GM21515 (cell line): ENCODE data around the gene GORASP1.
A peak's percentile ranks its signal among the peaks of the same experiment; 100 is the strongest.

ENCODE experiments used
- ATAC-seq: cut with Tn5 transposase; IDR thresholded peaks from one replicate; pipeline ENCODE4 v1.9.1; 2021; ENCODE audit not compliant: unreplicated experiment

Gene GORASP1

DNA sequence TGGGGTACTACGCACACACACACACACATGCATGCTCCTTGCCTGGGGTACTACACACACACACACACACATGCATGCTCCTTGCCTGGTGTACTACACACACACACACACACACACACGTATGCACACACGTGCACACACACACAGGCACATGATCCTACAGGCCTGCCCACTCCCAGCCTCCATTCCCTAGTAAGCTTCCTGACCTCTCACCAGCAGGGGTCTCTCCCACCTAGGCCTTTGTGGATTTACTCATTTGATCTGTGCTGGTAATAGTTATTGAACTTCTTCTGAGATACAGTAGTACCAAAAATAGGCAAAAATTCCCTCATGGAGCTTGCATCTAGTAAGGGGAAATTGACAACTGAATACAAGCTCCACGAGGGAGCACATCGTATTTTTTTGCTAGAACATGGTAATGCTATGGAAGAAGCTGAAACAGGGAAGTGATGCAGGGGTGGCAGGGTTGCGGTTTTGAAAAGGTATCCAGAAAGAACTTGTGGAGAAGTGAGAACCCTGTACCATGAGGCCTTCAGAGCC is 19.2 kb upstream of the GORASP1 start:
- no peak for ATAC-seq

DNA sequence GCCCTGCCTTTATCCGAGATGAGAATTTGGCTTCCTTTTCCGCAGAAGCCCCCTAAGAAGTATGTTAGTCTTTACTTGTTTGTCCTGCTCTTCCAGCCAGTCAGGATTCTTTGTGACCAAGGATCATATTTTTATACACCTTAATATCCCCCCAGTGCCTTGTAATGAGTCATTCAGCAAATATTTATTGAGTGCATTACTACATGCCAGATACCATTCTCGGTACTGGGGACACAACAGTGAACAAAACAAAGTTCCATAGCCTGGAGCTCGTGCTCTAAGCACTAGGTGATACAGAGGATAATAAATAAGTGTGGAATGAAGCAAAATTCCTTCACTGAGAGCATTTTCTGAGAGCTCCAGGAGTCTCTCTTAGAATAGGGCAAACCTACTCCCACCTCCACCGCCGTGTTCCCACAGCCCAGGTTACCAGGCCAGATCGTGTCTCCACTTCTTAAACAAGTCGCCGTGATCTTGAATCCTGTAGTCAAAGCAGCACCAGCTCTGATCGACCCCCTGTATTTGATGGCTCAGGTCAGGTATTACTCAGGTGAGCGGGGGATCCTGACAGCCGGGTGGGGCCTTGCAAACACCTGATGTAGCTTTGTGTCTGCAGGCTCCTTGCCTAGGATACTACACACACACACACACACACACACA is 18.5 kb upstream of the GORASP1 start:
- ATAC-seq, result no peak

DNA sequence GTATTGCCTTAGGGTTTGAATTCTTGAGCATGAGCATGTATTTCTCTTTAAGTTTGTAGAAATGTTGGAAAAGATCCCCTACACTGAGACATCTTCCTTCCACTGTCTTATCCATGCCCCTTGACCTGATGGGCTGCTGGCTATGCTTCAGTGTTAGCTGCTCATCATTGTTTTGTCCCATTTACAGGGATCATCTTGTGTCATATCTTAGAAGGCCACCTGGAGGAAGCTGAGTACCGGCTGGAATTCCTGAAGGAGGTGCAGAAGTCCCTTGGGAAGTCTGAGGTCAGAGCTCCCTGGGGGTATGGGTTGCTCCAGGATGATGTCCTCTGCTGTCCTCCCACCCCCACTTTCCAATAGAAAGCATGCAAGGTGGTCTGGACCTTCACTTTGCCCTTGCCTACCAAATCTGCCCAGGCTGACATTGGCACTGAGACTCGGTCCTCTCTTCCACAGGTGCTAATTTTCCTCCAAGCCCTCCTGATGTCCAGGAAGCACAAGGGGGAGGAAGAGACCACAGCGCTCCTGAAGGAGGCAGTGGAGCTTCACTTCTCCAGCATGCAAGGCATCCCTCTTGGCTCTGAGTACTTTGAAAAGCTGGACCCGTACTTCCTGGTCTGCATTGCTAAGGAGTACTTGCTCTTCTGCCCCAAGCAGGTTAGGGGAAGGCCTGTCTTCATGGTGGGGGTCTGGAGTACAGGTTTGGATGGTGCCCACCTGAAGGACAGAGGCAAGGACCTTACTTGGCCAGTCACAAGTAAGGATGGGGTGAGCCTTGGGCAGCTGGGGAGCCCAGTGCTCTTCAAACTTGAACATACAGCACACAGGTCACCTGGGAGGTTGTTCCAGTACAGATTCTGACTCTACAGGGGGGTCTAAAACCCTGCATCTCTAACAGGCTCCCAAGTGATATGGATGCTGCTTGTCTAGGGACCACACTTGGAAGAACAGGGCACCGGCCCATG is 17.7 kb upstream of the GORASP1 start:
- no peak for ATAC-seq

DNA sequence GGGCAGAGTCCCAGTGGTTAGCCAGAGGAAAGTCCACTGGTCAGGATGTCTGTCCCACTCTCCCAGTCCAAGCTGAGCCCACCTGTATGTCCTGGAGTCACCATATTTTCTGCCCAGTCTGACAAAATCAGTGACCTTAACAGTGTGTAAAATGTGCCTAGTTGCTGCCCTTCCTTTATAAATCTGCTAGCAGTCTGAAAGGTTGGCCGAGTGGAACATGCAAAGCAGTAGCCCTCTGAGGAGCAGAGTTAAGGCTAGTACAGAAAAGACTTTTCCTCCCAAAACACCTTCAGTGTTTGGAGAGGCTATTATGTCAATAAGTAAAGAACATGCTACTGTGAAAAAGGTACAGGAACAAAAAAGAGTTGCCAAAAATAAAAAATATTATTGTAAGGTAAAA is 15.4 kb upstream of the GORASP1 start:
- no peak for ATAC-seq

DNA sequence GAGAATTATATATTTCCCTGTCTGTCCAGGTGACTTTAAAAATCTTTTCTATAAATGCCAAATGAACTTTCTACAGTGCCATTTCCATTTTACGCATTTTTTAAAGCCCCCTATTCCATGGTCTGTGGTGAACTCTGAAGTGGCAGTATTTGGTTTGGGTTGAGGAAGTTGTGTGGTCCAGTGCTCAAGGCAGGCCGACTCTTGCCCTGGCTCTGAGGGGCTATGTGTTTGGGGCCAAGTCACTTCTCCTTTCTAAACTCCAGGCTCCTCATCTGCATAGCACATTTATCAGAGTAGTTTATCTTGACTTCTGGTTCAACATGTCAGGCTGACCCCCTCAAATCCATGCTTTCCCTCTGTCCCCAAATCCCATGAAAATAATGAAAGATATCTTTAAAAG is 14.2 kb upstream of the GORASP1 start:
- ATAC-seq, result no peak

DNA sequence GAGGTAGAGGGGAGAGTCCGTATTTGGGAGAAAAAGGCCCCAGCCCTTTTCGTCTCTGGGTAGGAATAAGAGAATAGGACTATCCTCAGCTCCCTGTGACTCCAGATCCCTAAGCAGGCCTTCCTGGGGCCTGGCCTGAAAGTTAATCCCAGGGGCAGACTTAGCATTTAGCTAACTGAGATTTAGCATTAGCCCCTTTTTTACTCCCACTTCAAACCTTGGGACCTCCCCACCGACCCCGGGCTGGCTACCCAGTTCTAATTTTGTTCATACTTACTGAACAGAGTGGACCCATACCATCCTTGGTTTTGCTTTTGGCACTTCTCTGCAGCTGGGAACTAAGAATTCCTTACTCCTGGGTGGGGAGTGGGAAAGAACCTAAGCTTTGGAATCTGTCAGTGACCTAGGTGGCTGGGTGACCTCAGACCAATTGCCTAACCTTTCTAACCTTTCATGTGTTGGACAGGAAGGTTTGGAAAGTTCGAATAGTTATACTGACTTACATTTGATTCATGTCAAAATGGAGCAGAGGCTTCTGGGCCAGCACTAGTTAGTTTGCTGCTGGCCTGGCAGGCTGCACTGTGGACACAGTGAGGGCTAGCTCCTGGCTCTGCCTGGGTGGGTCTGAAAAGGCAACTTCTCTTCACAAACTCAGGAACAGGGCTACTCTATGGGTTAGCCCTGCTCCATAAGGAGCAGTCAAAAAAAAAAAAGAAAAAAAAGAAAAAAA is 11.7 kb upstream of the GORASP1 start:
- ATAC-seq, result no peak

DNA sequence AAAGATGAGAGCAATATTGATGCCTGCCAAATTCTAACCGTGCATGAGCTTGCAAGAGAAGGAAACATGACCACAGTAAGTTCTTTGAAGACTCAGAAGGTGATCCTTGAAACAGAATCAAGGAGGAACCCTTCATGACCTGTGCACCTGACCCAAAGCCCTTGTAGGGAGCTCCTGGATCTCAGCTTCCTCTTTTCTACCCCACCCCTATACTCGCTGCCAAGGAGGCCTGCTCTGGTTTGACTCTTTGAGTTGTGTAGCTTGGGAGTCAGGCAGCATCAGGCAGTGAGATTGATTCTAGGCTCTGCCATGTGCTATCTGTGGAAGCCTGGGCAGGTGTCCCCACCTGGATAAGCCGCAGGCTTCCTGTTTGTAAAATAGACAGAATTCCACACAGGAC is 10.7 kb upstream of the GORASP1 start:
- ATAC-seq, result no peak

DNA sequence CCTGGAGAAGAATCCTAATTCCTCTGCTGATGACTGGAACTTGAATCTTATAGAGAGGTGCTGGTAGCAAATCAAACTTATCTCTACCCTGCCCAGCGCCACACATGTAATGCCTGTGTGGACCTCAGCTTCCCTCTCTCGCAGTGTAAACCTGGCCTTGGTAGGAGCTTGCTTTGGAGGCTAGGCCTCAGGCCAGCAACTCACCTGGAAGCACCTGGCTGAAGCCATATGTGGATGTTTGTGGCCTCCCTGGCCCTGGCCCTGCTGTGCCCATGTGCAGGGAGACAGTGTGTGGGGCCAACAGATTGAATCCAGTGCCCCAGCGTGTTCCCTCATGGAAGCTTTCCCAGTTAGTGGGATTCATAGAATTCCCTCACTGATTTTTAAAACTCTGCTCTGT is 8.4 kb upstream of the GORASP1 start:
- no peak for ATAC-seq

DNA sequence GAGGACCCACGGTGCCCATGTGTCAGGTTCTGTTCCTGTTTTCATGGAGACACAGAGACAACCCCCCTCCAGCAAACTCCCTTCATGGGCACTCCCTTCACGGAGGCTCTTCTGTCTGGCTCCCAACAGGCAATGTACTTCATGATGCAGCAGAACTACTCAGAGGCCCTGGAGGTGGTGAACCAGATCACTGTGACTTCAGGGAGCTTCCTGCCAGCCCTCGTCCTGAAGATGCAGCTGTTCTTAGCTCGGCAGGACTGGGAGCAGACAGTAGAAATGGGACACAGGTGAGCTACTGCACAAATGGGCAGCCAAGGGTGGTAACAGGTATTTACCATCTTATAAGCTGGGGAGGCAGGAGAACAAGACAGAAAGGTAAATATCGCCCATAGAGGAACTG is 7.0 kb upstream of the GORASP1 start:
- ATAC-seq, result no peak

DNA sequence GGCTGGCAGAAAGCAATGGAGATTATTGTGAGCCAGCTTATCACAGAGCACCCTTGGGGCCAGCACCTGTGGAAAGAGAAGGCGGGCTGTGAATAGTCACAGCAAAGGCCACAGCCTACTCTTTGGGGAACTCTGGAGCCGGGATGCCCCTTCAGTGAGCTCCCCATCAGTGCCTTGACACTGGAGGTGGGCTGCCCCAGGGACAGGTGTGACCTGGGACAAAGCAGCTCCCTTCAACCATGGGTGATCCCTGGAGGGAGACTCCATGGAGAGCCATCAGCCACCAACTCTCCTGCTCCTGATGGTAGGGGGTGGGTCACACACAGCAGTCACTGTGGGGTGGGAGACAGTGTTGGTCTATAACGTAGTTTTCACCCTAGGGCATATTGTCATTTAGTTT is 5.9 kb upstream of the GORASP1 start:
- no peak for ATAC-seq

DNA sequence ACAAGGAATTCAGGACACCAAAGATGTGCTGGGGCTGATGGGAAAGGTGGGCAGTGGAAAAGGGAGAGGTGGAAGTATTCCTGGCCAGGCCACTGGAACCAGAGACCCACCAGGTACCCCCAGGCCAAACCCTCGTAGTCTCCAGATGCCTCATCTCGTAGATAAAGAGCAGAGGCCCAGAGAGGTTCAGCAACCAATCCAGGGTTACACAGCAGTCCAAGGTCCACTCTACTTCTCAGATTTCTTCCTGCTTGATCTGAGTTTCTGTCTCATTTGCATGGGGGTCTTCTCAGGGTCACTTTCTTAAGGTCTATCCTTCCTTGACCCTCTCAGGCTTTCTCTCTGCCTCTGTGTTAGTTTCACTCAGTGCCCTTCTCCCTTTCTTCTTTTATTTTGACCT is 5.1 kb upstream of the GORASP1 start:
- no peak for ATAC-seq

DNA sequence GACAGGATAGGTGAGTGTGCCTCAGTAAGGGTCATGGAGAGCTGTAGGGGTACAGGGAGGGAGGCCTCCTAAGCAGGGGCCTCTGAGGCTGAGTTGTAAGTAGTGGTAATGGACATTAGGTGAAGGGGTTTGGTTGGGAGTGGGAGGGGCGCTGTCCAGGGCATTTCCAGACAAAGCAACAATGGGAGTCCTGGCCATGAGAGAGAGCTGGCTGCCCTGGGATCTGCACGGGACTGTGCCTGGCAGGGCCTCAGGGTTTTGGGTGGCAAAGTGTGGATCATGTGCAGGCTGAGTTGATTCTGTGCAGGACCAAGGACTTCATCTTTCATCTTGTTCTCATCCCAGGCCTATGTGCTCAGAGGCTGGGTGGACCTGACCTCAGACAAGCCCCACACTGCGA is 4.7 kb upstream of the GORASP1 start:
- ATAC-seq, result no peak

DNA sequence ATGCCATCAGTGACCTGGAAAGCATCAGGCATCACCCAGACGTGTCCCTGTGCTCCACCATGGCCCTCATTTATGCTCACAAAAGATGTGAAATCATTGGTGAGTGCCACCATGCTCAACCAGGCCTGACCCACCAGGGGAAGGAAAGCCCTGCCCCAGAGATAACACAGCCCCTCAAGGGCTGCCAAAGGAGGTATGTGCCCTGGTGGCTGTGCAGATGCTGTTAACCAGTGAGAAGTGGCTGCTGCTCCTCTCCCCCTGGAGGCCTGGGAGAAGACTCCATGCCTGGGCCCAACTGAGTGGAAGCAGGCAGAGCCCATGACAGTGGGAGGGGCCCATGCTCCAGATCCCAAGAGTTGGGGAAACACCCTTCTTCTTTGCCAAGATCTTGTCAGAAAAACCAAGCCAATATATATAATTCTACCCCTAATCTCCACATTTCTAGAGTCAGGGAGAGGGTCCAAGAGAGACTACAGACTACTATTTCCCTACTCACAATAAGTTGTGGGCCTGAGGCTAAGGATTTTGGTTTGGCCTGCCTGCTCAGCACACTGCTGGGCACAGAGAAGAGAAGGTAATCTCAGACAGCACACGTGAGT is 2.7 kb upstream of the GORASP1 start:
- no peak for ATAC-seq

DNA sequence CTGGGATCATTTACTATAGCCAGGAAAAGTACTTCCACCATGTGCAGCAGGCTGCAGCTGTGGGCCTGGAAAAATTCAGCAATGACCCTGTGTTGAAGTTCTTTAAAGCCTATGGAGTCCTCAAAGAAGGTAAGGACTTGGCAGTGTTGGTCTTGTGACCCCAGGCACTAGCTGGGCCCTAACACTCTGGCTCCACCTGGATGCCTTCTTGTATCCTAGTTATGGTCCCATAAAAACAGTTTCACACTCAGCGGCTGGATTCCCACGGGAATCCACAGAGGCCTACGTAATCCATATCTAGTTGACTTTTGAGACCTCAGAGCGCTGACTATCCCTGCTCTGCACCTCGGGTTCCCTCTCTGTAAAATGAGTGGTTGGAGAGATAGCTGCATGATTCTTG is 1.7 kb upstream of the GORASP1 start:
- ATAC-seq, result no peak

DNA sequence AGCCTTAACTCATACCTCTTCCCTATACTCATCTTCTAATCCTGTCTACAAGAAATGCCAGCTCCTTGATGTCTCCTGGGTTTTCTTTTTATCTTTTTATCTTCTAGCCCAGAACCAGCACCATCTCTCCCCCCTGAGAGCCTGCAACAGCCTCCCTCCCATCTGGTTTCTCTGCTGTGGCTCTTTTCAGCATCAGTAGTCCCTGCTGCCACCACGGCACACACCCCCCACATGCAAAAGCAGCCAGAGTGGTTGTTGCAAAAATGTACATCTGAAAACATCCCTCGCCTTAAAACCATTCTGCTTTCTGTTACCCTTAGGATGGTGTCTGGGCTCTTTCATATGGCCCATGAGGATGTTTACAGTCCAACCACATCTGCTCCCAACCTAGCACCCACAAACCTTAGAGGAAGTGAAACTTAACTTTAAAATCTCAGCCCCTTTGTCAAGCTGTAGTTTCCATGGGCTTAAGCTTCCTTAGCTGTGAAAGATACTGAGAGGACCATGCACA is 828 bp upstream of the GORASP1 start:
- peak; percentile 80 for ATAC-seq

DNA sequence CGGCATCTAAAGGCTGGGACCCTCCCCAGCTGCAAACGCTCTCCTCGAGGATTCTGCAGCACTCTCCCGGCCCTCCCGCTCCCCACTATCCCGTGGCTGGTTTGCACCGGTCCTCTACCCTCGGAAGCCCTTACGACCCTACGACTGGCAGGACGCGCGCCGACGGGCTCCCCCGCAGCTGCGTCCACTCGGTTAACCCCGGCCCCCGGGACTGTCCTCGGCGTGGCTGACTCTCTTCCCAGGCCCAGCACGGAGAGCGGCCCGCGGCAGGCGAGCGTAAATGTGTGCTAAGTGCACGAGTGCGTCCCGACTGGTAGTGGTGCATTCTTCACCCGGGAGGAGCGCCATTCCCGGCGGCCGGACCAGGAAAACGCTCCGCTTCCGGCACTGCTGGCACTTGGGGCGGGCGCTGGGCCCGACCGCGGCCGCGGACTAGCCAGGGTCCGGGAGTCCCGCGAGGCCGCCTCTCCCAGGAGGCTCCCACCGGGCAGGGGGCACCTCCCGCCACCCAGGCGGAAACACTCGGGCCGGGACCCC is 508 bp downstream of the GORASP1 start:
- ATAC-seq, result peak; percentile 6

DNA sequence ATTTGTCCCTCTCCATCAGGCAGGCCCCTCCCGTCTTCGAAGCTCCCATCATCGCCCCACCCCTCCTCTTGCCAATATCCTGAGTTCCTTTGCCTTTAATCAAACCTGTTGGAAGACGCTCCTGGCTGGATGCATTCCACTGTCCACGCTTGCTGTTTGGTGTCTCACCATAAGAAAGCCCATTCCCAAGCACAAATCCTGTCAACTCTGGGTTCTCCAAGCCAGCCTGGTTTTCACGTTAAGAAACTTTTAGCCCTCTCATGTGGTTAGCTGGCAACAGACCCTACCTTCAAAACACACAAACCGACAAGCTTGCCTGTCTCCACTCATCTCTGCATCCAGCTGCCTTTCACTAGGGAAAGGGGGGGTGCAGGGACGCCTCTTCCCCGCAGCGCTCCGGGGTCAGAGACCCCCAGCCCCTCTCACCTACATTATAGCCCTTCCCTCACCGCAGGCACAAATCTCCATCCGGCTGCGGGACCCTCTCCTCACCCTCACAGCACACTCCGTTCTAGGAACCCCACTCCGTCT is 1.1 kb downstream of the GORASP1 start:
- no peak for ATAC-seq

DNA sequence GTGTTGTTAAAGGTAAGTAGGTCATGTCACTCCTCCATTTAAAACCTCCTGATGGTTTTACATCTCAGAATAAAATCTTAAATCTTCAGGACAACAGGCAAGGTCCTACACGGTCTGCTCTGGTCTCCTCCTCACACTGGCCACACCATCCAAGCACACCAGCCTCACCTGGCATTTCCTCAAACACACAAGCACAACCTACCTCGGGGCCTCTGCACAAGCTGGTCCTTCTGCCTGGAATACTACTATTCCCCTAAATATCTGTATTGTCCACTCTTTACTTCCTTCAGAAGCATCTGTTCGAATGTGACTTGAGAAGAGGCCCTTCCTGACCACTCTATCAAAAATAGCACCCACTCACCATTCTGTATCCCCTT is 1.8 kb downstream of the GORASP1 start:
- ATAC-seq, result no peak

DNA sequence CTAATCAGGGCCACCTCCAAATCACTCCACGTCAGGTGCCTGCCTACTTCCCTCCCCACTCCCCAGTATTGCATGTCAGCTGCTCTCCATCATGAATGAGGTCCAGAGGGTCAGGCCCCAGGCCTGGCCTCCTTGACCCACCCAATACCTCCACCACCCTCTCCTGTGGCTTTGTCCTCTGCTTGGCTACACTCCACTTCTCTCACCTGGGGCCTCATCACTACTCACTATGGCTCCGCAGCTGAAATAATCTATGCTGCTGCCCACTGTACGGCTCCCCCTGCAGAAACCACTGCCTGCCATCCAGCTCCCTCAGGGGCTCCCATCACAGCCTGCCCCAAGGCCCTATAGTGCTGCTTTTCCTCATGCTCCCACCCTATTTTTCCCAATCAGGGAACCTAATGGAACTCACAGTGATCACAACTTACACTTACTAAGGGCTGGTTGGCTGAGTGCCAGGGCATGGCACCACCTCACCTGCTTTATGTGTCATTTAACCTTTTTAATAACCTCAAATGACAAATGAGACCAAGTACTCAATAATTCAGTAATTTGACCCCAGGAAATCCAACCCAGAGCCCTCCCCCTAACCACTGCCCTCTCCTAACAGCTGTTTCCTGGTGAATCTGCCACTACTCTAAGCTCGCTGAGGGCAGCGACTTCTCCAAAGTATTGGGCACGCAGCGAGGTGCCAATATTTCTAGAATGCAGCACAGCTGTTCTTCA is 2.3 kb downstream of the GORASP1 start:
- ATAC-seq, result no peak
